Prostate gland (tissue), 2 donors: ENCODE measurements around the gene AFF4.

Experiments
- CTCF ChIP-seq, 4 experiments: fragments of 200-600 bp in 2 of 4; fragments of 450-650 bp in 2 of 4; sonication (generic) in 2 of 4; IDR thresholded peaks; 1 replicate in 3 of 4; 2 replicates in 1 of 4; pipeline ENCODE4 v1.5.1; 2016 to 2019; ENCODE audit warnings: antibody characterized with exemption in 4 of 4, mild to moderate bottlenecking in 2 of 4, moderate library complexity in 2 of 4
- POLR2A ChIP-seq: fragments of 450-650 bp; IDR thresholded peaks from one replicate; pipeline ENCODE4 v1.6.1; 2016; ENCODE audit warnings: antibody characterized with exemption, mild to moderate bottlenecking
- POLR2AphosphoS5 ChIP-seq: sonication (generic); formaldehyde crosslinking; IDR thresholded peaks from one replicate; pipeline ENCODE4 v1.6.1; 2017; ENCODE audit warnings: antibody characterized with exemption

GRCh38 chr5:132859889-132860437 lies 103.5 kb downstream of the AFF4 start:
- TF ChIP-seq CTCF (IDR thresholded peaks at IDR 0.05) (no peak), POLR2AphosphoS5 (no peak), POLR2A (no peak)
